ENCODE measurements around the gene DAPP1. TPM values are rescaled to one million over a fixed set of nuclear protein-coding genes. Genes with fewer than 3 reads are reported as not detected.

The DAPP1 gene
- total and polyA plus RNA-seq, 8 donors = 0.09 to 2.7 (median 0.38) TPM

DNA sequence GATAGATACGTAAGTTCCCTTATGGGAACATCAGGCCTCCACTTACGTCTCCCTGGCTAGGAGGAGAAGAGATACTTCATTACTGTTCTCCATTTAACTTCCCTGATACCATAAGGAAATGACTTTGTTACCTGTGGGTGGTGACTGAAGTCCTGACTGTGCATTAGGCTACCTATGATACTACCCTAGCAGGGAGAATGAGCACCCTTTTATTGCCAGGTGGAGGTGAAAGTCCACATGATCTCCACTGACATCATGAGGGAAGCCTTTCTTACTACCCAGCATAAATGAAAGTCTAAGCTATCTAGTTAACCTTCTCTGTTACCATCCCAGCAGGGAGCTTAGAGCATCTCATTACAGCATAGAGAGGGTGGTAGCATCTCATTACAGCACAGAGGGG is 102.0 kb downstream of the DAPP1 start:
- Histone ChIP-seq H3K27me3 (no peaks in the 10 kb centered on the region), H3K9me3 (no peaks in the 10 kb centered on the region), H3K27ac (no peak overlapping the region), H3K4me3 (no peak overlapping the region), H3K4me1 (no peaks in the 10 kb centered on the region), H3K36me3 (no peaks in the 10 kb centered on the region)
- WGBS, 2 donors = 99 to 100% methylated on average over 2 of the region's 2 CpGs
- FAIRE-seq (no peak), ATAC-seq (no peak), DNase-seq (no peak)
- intact Hi-C loops (cut with DNase I) = no loop called here
- TF ChIP-seq, protein P1, sequence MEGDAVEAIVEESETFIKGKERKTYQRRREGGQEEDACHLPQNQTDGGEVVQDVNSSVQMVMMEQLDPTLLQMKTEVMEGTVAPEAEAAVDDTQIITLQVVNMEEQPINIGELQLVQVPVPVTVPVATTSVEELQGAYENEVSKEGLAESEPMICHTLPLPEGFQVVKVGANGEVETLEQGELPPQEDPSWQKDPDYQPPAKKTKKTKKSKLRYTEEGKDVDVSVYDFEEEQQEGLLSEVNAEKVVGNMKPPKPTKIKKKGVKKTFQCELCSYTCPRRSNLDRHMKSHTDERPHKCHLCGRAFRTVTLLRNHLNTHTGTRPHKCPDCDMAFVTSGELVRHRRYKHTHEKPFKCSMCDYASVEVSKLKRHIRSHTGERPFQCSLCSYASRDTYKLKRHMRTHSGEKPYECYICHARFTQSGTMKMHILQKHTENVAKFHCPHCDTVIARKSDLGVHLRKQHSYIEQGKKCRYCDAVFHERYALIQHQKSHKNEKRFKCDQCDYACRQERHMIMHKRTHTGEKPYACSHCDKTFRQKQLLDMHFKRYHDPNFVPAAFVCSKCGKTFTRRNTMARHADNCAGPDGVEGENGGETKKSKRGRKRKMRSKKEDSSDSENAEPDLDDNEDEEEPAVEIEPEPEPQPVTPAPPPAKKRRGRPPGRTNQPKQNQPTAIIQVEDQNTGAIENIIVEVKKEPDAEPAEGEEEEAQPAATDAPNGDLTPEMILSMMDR (IDR thresholded peaks at IDR 0.05) = no peak

Other genes starting within 250 kb of the DAPP1 start
- under 1 TPM in 2 of 6 donors, not detected in 4; 0.04 to 0.28 TPM for gene MTTP, start 242.0 kb upstream of the DAPP1 start, total RNA-seq
- under 1 TPM in 1 of 2 donors, not detected in 1; 0.05 TPM for gene MTTP, start 242.0 kb upstream of the DAPP1 start, polyA plus RNA-seq
- gene C4orf54, start 159.0 kb upstream of the DAPP1 start, total RNA-seq = under 1 TPM in 1 of 6 donors, not detected in 5; 0.03 TPM
- gene C4orf54, start 159.0 kb upstream of the DAPP1 start, polyA plus RNA-seq = under 1 TPM; under 0.01 TPM
- 10 to 100 TPM in 5 of 6 donors, 1 to 10 TPM in 1; 8.4 to 25.6 (median 15.2) TPM for gene LAMTOR3, start 77.6 kb downstream of the DAPP1 start, total RNA-seq
- gene LAMTOR3, start 77.6 kb downstream of the DAPP1 start, polyA plus RNA-seq = 10 to 100 TPM; 26.5 to 38.7 TPM
- gene DNAJB14, start 129.8 kb downstream of the DAPP1 start, total RNA-seq = 10 to 100 TPM; 10.1 to 23.7 (median 15.1) TPM
- gene DNAJB14, start 129.8 kb downstream of the DAPP1 start, polyA plus RNA-seq = 1 to 10 TPM; 3.6 to 8.3 TPM
- gene H2AZ1, start 133.4 kb downstream of the DAPP1 start, total RNA-seq = 10 to 100 TPM; 25.1 to 68.3 (median 43.7) TPM
- 10 to 100 TPM; 33.8 to 91.5 TPM for gene H2AZ1, start 133.4 kb downstream of the DAPP1 start, polyA plus RNA-seq